ENCODE measurements around the gene GALC. TPM values are rescaled to one million over a fixed set of nuclear protein-coding genes. Genes with fewer than 3 reads are reported as not detected.

Gene GALC
- polyA plus RNA-seq, 1 donor (not counting 4 experiments of a cell fraction or from before 2014, with no cell fraction given) = 7.9 TPM

DNA sequence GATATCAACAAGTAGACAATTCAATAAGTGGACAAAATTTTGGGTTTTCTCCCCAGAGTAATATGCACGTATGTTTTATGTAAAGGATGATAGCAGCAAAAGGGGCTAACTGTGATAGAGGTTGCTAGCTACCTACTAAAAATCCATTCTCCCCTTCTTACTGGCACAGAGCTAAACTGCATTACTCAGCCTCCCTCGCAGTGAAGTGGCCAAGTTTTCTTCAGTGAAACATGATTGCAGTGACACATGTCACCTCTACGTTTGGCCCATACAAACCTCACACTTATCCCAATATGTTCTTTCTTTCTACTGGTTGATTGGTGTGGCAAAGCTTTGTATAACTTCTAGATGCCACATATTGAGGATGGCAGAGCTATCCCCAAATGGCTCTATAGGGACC is 46.2 kb upstream of the GALC start:
- DNase-seq (ENCODE audit: low read depth, low spot score) (no peak), FAIRE-seq (no peak)
- Histone ChIP-seq H2AFZ (ENCODE audit: control insufficient read depth, low read length) (no peak overlapping the region), H3K27ac (ENCODE audit: control insufficient read depth, insufficient read depth, low read length) (no peak overlapping the region), H3K4me3 (ENCODE audit: control insufficient read depth in 2 of 3, extremely low read depth in 1 of 3, insufficient read depth in 2 of 3, low read depth in 1 of 3, low read length in 3 of 3) (no peak overlapping the region), H3K4me2 (ENCODE audit: control insufficient read depth, extremely low read depth, insufficient read depth, low read depth, low read length) (no peak overlapping the region), H3K9me1 (ENCODE audit: control insufficient read depth, extremely low read depth, insufficient read depth, low read length) (no peaks in the 10 kb centered on the region), H3K9ac (ENCODE audit: control insufficient read depth, extremely low read depth, insufficient read depth, low read length) (no peak overlapping the region), H3K9me3 (ENCODE audit: control insufficient read depth, low read depth, low read length) (no peaks in the 10 kb centered on the region), H3K36me3 (ENCODE audit: control insufficient read depth in 2 of 2, extremely low read depth in 1 of 2, insufficient read depth in 2 of 2, low read length in 2 of 2) (no peaks in the 10 kb centered on the region), H3K79me2 (ENCODE audit: control insufficient read depth, insufficient read depth, low read length) (no peaks in the 10 kb centered on the region), H3K27me3 (ENCODE audit: control insufficient read depth, extremely low read depth, insufficient read depth, low read length) (no peaks in the 10 kb centered on the region), H4K20me1 (ENCODE audit: control insufficient read depth, extremely low read depth, insufficient read depth, low read length) (no peaks in the 10 kb centered on the region), H3K4me1 (ENCODE audit: control insufficient read depth, extremely low read depth, insufficient read depth, low read length) (no peaks in the 10 kb centered on the region)
- dilution Hi-C loops (cut with MboI; ENCODE audit: extremely low pct_ligation_motif_present, low sequenced_read_pairs) = no loop called here
- TF ChIP-seq, protein P1, sequence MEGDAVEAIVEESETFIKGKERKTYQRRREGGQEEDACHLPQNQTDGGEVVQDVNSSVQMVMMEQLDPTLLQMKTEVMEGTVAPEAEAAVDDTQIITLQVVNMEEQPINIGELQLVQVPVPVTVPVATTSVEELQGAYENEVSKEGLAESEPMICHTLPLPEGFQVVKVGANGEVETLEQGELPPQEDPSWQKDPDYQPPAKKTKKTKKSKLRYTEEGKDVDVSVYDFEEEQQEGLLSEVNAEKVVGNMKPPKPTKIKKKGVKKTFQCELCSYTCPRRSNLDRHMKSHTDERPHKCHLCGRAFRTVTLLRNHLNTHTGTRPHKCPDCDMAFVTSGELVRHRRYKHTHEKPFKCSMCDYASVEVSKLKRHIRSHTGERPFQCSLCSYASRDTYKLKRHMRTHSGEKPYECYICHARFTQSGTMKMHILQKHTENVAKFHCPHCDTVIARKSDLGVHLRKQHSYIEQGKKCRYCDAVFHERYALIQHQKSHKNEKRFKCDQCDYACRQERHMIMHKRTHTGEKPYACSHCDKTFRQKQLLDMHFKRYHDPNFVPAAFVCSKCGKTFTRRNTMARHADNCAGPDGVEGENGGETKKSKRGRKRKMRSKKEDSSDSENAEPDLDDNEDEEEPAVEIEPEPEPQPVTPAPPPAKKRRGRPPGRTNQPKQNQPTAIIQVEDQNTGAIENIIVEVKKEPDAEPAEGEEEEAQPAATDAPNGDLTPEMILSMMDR (optimal IDR thresholded peaks at IDR 0.05 in 1 of 3, IDR thresholded peaks at IDR 0.05 in 1 of 3, conservative IDR thresholded peaks at IDR 0.05 in 1 of 3; ENCODE audit: extremely low read depth in 1 of 3, insufficient read depth in 2 of 3, low read length in 3 of 3) = no peak
- TF ChIP-seq EZH2 (IDR thresholded peaks at IDR 0.05; ENCODE audit: low read length) = no peak

DNA sequence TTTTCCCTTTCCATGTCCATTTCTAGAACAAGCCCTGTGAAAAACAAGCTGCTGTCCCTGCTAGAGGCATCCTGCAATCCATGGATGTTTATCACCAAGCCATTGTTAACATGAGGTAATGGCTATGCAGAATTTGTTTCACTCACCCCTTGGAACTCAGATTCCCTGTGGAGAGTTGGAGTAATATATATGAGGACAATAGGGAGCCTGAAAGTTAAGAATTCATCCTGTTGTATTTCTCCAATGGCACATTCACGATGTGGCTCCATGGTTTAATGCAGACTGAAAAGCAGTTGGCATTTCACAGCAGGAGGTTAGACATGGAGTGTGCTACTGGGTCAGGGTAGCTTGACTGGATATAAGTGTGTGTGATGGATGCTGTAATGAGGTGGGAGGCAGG is 44.3 kb upstream of the GALC start:
- DNase-seq (ENCODE audit: low read depth, low spot score) (no peak), FAIRE-seq (no peak)
- Histone ChIP-seq H4K20me1 (ENCODE audit: control insufficient read depth, extremely low read depth, insufficient read depth, low read length) (no peaks in the 10 kb centered on the region), H3K9me3 (ENCODE audit: control insufficient read depth, low read depth, low read length) (no peaks in the 10 kb centered on the region), H3K27ac (ENCODE audit: control insufficient read depth, insufficient read depth, low read length) (no peak overlapping the region), H2AFZ (ENCODE audit: control insufficient read depth, low read length) (no peak overlapping the region), H3K9ac (ENCODE audit: control insufficient read depth, extremely low read depth, insufficient read depth, low read length) (no peak overlapping the region), H3K79me2 (ENCODE audit: control insufficient read depth, insufficient read depth, low read length) (no peaks in the 10 kb centered on the region), H3K36me3 (ENCODE audit: control insufficient read depth in 2 of 2, extremely low read depth in 1 of 2, insufficient read depth in 2 of 2, low read length in 2 of 2) (no peaks in the 10 kb centered on the region), H3K27me3 (ENCODE audit: control insufficient read depth, extremely low read depth, insufficient read depth, low read length) (no peaks in the 10 kb centered on the region), H3K4me1 (ENCODE audit: control insufficient read depth, extremely low read depth, insufficient read depth, low read length) (no peaks in the 10 kb centered on the region), H3K4me3 (ENCODE audit: control insufficient read depth in 2 of 3, extremely low read depth in 1 of 3, insufficient read depth in 2 of 3, low read depth in 1 of 3, low read length in 3 of 3) (no peak overlapping the region), H3K9me1 (ENCODE audit: control insufficient read depth, extremely low read depth, insufficient read depth, low read length) (no peaks in the 10 kb centered on the region), H3K4me2 (ENCODE audit: control insufficient read depth, extremely low read depth, insufficient read depth, low read depth, low read length) (no peak overlapping the region)
- dilution Hi-C loops (cut with MboI; ENCODE audit: extremely low pct_ligation_motif_present, low sequenced_read_pairs) = no loop called here
- no peak for TF ChIP-seq EZH2 (IDR thresholded peaks at IDR 0.05; ENCODE audit: low read length)
- TF ChIP-seq, protein P1 (optimal IDR thresholded peaks at IDR 0.05 in 1 of 3, IDR thresholded peaks at IDR 0.05 in 1 of 3, conservative IDR thresholded peaks at IDR 0.05 in 1 of 3; ENCODE audit: extremely low read depth in 1 of 3, insufficient read depth in 2 of 3, low read length in 3 of 3) = no peak
